Measurements from ENCODE around the gene LIMS4.
"Not testable (repeated sequence)": the region's sequence is repeated elsewhere in the genome, so short reads cannot be mapped to it uniquely, and the experiment has no call there.

GRCh38 chr2:110423574-110423962 lies 49.0 kb downstream of the LIMS4 start:
- not testable (repeated sequence) for TF ChIP-seq CTCF (conservative IDR thresholded peaks at IDR 0.05); EZH2 (IDR thresholded peaks at IDR 0.05; ENCODE audit: low read depth)

Data from PC-9 (cell line).